Measurements from ENCODE around the gene CRYM. TPM values are rescaled to one million over a fixed set of nuclear protein-coding genes. Genes with fewer than 3 reads are reported as not detected.

Gene CRYM
- polyA plus RNA-seq, 1 experiment = not detected

- TF ChIP-seq CTCF (IDR thresholded peaks at IDR 0.05; ENCODE audit: insufficient read depth, low read depth, low read length) = no peak
These were observed 45.0 kb downstream of the CRYM start for GRCh38 chr16:21233045-21233520.

GRCh38 chr16:21228361-21228872 is 49.7 kb downstream of the CRYM start:
- peaks cover 3% of the 10 kb centered on the region; the same call in 1 of the 2 replicates for H3K27me3 ChIP-seq (ENCODE audit: control insufficient read depth, insufficient read depth, low read length)
- CTCF ChIA-PET = interaction anchor here (0.6 to 1.0 kb wide), 2 partner anchors 40 to 1835 kb away, joined by 3 to 4 read pairs; no protein-coding TSS in a partner anchor

More at GRCh38 chr16:21233045-21233520, 45.0 kb downstream of the CRYM start:
- Histone ChIP-seq H3K27me3 (ENCODE audit: control insufficient read depth, insufficient read depth, low read length) (peaks cover 1% of the 10 kb centered on the region; the same call in 1 of the 2 replicates), H3K36me3 (ENCODE audit: control insufficient read depth, insufficient read depth, low read length) (no peaks in the 10 kb centered on the region), H3K4me3 (ENCODE audit: low read depth, low read length) (no peak overlapping the region)
- DNase-seq (ENCODE audit: low read depth) = no peak
- CTCF ChIA-PET = interaction anchor here (1.1 kb wide), 1 partner anchor 1423 kb away, joined by 3 read pairs; no protein-coding TSS in a partner anchor
- POLR2A ChIA-PET = no interaction called here

GRCh38 chr16:21227866-21228265 is 50.2 kb downstream of the CRYM start:
- no peak for TF ChIP-seq CTCF (IDR thresholded peaks at IDR 0.05; ENCODE audit: insufficient read depth, low read depth, low read length)
- H3K27me3 ChIP-seq (ENCODE audit: control insufficient read depth, insufficient read depth, low read length) = peaks cover 3% of the 10 kb centered on the region; the same call in 1 of the 2 replicates
- no peak overlapping the region for H3K4me3 ChIP-seq (ENCODE audit: low read depth, low read length)
- no peaks in the 10 kb centered on the region for H3K36me3 ChIP-seq (ENCODE audit: control insufficient read depth, insufficient read depth, low read length)
- CTCF ChIA-PET = interaction anchor here (0.6 to 1.0 kb wide), 2 partner anchors 39 to 1836 kb away, joined by 3 to 4 read pairs; no protein-coding TSS in a partner anchor
- no peak for DNase-seq (ENCODE audit: low read depth)
- POLR2A ChIA-PET = no interaction called here

More at GRCh38 chr16:21228361-21228872, 49.7 kb downstream of the CRYM start:
- no peak for TF ChIP-seq CTCF (IDR thresholded peaks at IDR 0.05; ENCODE audit: insufficient read depth, low read depth, low read length)
- no peaks in the 10 kb centered on the region for H3K36me3 ChIP-seq (ENCODE audit: control insufficient read depth, insufficient read depth, low read length)
- DNase-seq (ENCODE audit: low read depth) = no peak
- POLR2A ChIA-PET = no interaction called here
- no peak overlapping the region for H3K4me3 ChIP-seq (ENCODE audit: low read depth, low read length)

- H3K4me3 ChIP-seq (ENCODE audit: low read depth, low read length) = no peak overlapping the region
- H3K36me3 ChIP-seq (ENCODE audit: control insufficient read depth, insufficient read depth, low read length) = no peaks in the 10 kb centered on the region
- H3K27me3 ChIP-seq (ENCODE audit: control insufficient read depth, insufficient read depth, low read length) = peaks cover 3% of the 10 kb centered on the region; the same call in 1 of the 2 replicates
- no peak for TF ChIP-seq CTCF (IDR thresholded peaks at IDR 0.05; ENCODE audit: insufficient read depth, low read depth, low read length)
- ChIA-PET POLR2A (no interaction called here), CTCF (interaction anchor here (1.2 kb wide), 1 partner anchor 74 kb away, joined by 3 read pairs; no protein-coding TSS in a partner anchor)
- no peak for DNase-seq (ENCODE audit: low read depth)
These were observed 51.3 kb downstream of the CRYM start for GRCh38 chr16:21226749-21227148.

GRCh38 chr16:21224800-21225199 is 53.3 kb downstream of the CRYM start:
- ChIA-PET CTCF (no interaction called here), POLR2A (no interaction called here)
- Histone ChIP-seq H3K27me3 (ENCODE audit: control insufficient read depth, insufficient read depth, low read length) (peaks cover 3% of the 10 kb centered on the region; the same call in 1 of the 2 replicates), H3K4me3 (ENCODE audit: low read depth, low read length) (no peak overlapping the region), H3K36me3 (ENCODE audit: control insufficient read depth, insufficient read depth, low read length) (no peaks in the 10 kb centered on the region)
- no peak for TF ChIP-seq CTCF (IDR thresholded peaks at IDR 0.05; ENCODE audit: insufficient read depth, low read depth, low read length)
- no peak for DNase-seq (ENCODE audit: low read depth)

Measured in BJ (cell line).